ENCODE measurements around the gene TMEM127. TPM values are rescaled to one million over a fixed set of nuclear protein-coding genes. Genes with fewer than 3 reads are reported as not detected.

Gene TMEM127
- total and polyA plus RNA-seq, 8 donors: 5.7 to 51.6 (median 14.0) TPM

GRCh38 chr2:96245609-96246390 is 20.0 kb downstream of the TMEM127 start:
- H3K4me3 ChIP-seq: no peak overlapping the region
- WGBS, 5 donors: 82 to 89% (median 89%) methylated on average over 8 of the region's 8 CpGs
- DNase-seq: no peak
- H3K9me3 ChIP-seq: no peaks in the 10 kb centered on the region
- no peaks in the 10 kb centered on the region for H3K27me3 ChIP-seq
- H3K36me3 ChIP-seq: peaks cover 0 to 14% (median 7%) of the 10 kb centered on the region in 4 donors
- peaks cover under 1 to 45% (median 9%) of the 10 kb centered on the region in 4 donors for H3K4me1 ChIP-seq
- peak overlapping the region in 3 of 5 donors; percentile 29 to 45 (median 40) for H3K27ac ChIP-seq
- intact Hi-C loops (cut with DNase I; ENCODE audit: low total_unique reads): no loop called here
- TF ChIP-seq POLR2A (IDR thresholded peaks at IDR 0.05) (no peak), EP300 (IDR thresholded peaks at IDR 0.05) (no peak), POLR2AphosphoS5 (IDR thresholded peaks at IDR 0.05) (no peak)
- TF ChIP-seq, protein P1, sequence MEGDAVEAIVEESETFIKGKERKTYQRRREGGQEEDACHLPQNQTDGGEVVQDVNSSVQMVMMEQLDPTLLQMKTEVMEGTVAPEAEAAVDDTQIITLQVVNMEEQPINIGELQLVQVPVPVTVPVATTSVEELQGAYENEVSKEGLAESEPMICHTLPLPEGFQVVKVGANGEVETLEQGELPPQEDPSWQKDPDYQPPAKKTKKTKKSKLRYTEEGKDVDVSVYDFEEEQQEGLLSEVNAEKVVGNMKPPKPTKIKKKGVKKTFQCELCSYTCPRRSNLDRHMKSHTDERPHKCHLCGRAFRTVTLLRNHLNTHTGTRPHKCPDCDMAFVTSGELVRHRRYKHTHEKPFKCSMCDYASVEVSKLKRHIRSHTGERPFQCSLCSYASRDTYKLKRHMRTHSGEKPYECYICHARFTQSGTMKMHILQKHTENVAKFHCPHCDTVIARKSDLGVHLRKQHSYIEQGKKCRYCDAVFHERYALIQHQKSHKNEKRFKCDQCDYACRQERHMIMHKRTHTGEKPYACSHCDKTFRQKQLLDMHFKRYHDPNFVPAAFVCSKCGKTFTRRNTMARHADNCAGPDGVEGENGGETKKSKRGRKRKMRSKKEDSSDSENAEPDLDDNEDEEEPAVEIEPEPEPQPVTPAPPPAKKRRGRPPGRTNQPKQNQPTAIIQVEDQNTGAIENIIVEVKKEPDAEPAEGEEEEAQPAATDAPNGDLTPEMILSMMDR (IDR thresholded peaks at IDR 0.05): no peak

GRCh38 chr2:96243843-96244242 is 22.0 kb downstream of the TMEM127 start:
- intact Hi-C loops (cut with DNase I; ENCODE audit: low total_unique reads): no loop called here
- Histone ChIP-seq H3K4me3 (no peak overlapping the region), H3K4me1 (peaks cover 0 to 43% (median 3%) of the 10 kb centered on the region in 4 donors), H3K36me3 (peaks cover 0 to 23% (median 11%) of the 10 kb centered on the region in 4 donors), H3K9me3 (no peaks in the 10 kb centered on the region), H3K27me3 (no peaks in the 10 kb centered on the region), H3K27ac (no peak overlapping the region)
- no peak for TF ChIP-seq POLR2AphosphoS5 (IDR thresholded peaks at IDR 0.05)
- TF ChIP-seq EP300 (IDR thresholded peaks at IDR 0.05): no peak
- TF ChIP-seq, protein P1 (IDR thresholded peaks at IDR 0.05): no peak
- no peak for TF ChIP-seq POLR2A (IDR thresholded peaks at IDR 0.05)
- no peak for DNase-seq
- WGBS, 5 donors: 87 to 96% (median 94%) methylated on average over 5 of the region's 5 CpGs

GRCh38 chr2:96241900-96242611 is 23.7 kb downstream of the TMEM127 start:
- no peak overlapping the region for H3K4me3 ChIP-seq

GRCh38 chr2:96241227-96241626 is 24.6 kb downstream of the TMEM127 start:
- peaks cover 0 to 22% (median 3%) of the 10 kb centered on the region in 4 donors for H3K4me1 ChIP-seq
- no peaks in the 10 kb centered on the region for H3K27me3 ChIP-seq
- H3K36me3 ChIP-seq: peaks cover 0 to 25% (median 16%) of the 10 kb centered on the region in 4 donors
- H3K9me3 ChIP-seq: no peaks in the 10 kb centered on the region
- peak overlapping the region in 2 of 5 donors; percentile 79 to 84 for H3K27ac ChIP-seq
- TF ChIP-seq POLR2A (IDR thresholded peaks at IDR 0.05) (no peak), POLR2AphosphoS5 (IDR thresholded peaks at IDR 0.05) (no peak), EP300 (IDR thresholded peaks at IDR 0.05) (no peak)
- TF ChIP-seq, protein P1 (IDR thresholded peaks at IDR 0.05): no peak
- no peak for DNase-seq
- intact Hi-C loops (cut with DNase I; ENCODE audit: low total_unique reads): no loop called here
- WGBS, 5 donors: 77 to 100% (median 92%) methylated on average over 1 to 2 of the region's 2 CpGs
- no peak overlapping the region for H3K4me3 ChIP-seq

More at GRCh38 chr2:96241900-96242611, 23.7 kb downstream of the TMEM127 start:
- no peaks in the 10 kb centered on the region for H3K27me3 ChIP-seq
- peak; percentile 34 to 67 for DNase-seq
- intact Hi-C loops (cut with DNase I; ENCODE audit: low total_unique reads): no loop called here
- TF ChIP-seq POLR2AphosphoS5 (IDR thresholded peaks at IDR 0.05): peak in 2 of 3 donors; percentile 46 to 52
- no peak for TF ChIP-seq EP300 (IDR thresholded peaks at IDR 0.05)
- TF ChIP-seq, protein P1 (IDR thresholded peaks at IDR 0.05): no peak
- H3K9me3 ChIP-seq: no peaks in the 10 kb centered on the region
- WGBS, 5 donors: 70 to 81% (median 72%) methylated on average over 5 of the region's 5 CpGs
- peaks cover 0 to 30% (median 3%) of the 10 kb centered on the region in 4 donors for H3K4me1 ChIP-seq
- H3K27ac ChIP-seq: peak overlapping the region; percentile 47 to 84 (median 71)
- H3K36me3 ChIP-seq: peaks cover 0 to 25% (median 16%) of the 10 kb centered on the region in 4 donors
